ENCODE results near the gene IL19.

IL19 gene

GRCh38 chr1:206793620-206794019 is 23.0 kb downstream of the IL19 start:
- H2AK5ac ChIP-seq (ENCODE audit: low read length, severe bottlenecking): no peak overlapping the region
- H3K27ac ChIP-seq (ENCODE audit: low read length, poor library complexity, severe bottlenecking): no peak overlapping the region
- no peak overlapping the region for H3K23ac ChIP-seq (ENCODE audit: low read length in 2 of 2)
- H2BK15ac ChIP-seq (ENCODE audit: low read depth, poor library complexity, severe bottlenecking): no peak overlapping the region
- peak overlapping the region in 1 of 2 experiments; percentile 29 for H2BK12ac ChIP-seq (ENCODE audit: low read length in 2 of 2)
- H3K4me1 ChIP-seq (ENCODE audit: control insufficient read depth, insufficient read depth, low read depth, low read length): peaks cover 5% of the 10 kb centered on the region
- no peak overlapping the region for H2BK5ac ChIP-seq (ENCODE audit: low read depth, low read length, poor library complexity, severe bottlenecking)
- no peaks in the 10 kb centered on the region for H3K36me3 ChIP-seq (ENCODE audit: control insufficient read depth in 1 of 2, insufficient read depth in 2 of 2, low read depth in 1 of 2, low read length in 2 of 2)
- 57% methylated on average over 5 of the region's 7 CpGs for WGBS
- peak overlapping the region; percentile 78 for H4K8ac ChIP-seq (ENCODE audit: low read length)
- no peak overlapping the region for H2AFZ ChIP-seq (ENCODE audit: low read depth, low read length)
- no peak overlapping the region for H3K9ac ChIP-seq (ENCODE audit: low read length)
- peaks cover 0 to 9% of the 10 kb centered on the region in 2 experiments for H3K27me3 ChIP-seq (ENCODE audit: control insufficient read depth in 1 of 2, insufficient read depth in 1 of 2, low read length in 2 of 2)
- peak overlapping the region; percentile 53 for H4K91ac ChIP-seq (ENCODE audit: low read length)
- no peak overlapping the region for H3K18ac ChIP-seq (ENCODE audit: low read depth in 1 of 2, low read length in 2 of 2)
- no peak overlapping the region for H3K4ac ChIP-seq (ENCODE audit: low read depth in 1 of 2, low read length in 2 of 2)
- no peak overlapping the region for H3K4me2 ChIP-seq (ENCODE audit: low read length, poor library complexity, severe bottlenecking)
- no peaks in the 10 kb centered on the region for H3K9me3 ChIP-seq (ENCODE audit: control insufficient read depth, low read length)
- H3K79me1 ChIP-seq (replicated peaks; ENCODE audit: low read length, poor library complexity, severe bottlenecking): no peaks in the 10 kb centered on the region
- no peak for DNase-seq
- no peak overlapping the region for H2BK120ac ChIP-seq (ENCODE audit: low read depth, low read length)
- H3K4me3 ChIP-seq (ENCODE audit: insufficient read depth in 1 of 2, low read depth in 1 of 2, low read length in 2 of 2): no peak overlapping the region
- H3K14ac ChIP-seq (ENCODE audit: low read length in 2 of 2): peak overlapping the region in 1 of 2 experiments; percentile 80

GRCh38 chr1:206794294-206794908 is 23.8 kb downstream of the IL19 start:
- peaks cover 5% of the 10 kb centered on the region for H3K4me1 ChIP-seq (ENCODE audit: control insufficient read depth, insufficient read depth, low read depth, low read length)
- no peak overlapping the region for H2AK5ac ChIP-seq (ENCODE audit: low read length, severe bottlenecking)
- no peak overlapping the region for H3K4ac ChIP-seq (ENCODE audit: low read depth in 1 of 2, low read length in 2 of 2)
- H2BK5ac ChIP-seq (ENCODE audit: low read depth, low read length, poor library complexity, severe bottlenecking): no peak overlapping the region
- H4K91ac ChIP-seq (ENCODE audit: low read length): no peak overlapping the region
- H2BK15ac ChIP-seq (ENCODE audit: low read depth, poor library complexity, severe bottlenecking): peak overlapping the region; percentile 44
- no peak overlapping the region for H3K4me3 ChIP-seq (ENCODE audit: insufficient read depth in 1 of 2, low read depth in 1 of 2, low read length in 2 of 2)
- no peak overlapping the region for H4K8ac ChIP-seq (ENCODE audit: low read length)
- no peak overlapping the region for H3K14ac ChIP-seq (ENCODE audit: low read length in 2 of 2)
- H3K23ac ChIP-seq (ENCODE audit: low read length in 2 of 2): no peak overlapping the region
- no peaks in the 10 kb centered on the region for H3K79me1 ChIP-seq (replicated peaks; ENCODE audit: low read length, poor library complexity, severe bottlenecking)
- WGBS: 95% methylated on average over 11 of the region's 11 CpGs
- no peak overlapping the region for H3K9ac ChIP-seq (ENCODE audit: low read length)
- no peak overlapping the region for H2AFZ ChIP-seq (ENCODE audit: low read depth, low read length)
- H3K9me3 ChIP-seq (ENCODE audit: control insufficient read depth, low read length): no peaks in the 10 kb centered on the region
- no peaks in the 10 kb centered on the region for H3K36me3 ChIP-seq (ENCODE audit: control insufficient read depth in 1 of 2, insufficient read depth in 2 of 2, low read depth in 1 of 2, low read length in 2 of 2)
- no peak overlapping the region for H2BK120ac ChIP-seq (ENCODE audit: low read depth, low read length)
- DNase-seq: no peak
- no peak overlapping the region for H3K27ac ChIP-seq (ENCODE audit: low read length, poor library complexity, severe bottlenecking)
- no peak overlapping the region for H3K4me2 ChIP-seq (ENCODE audit: low read length, poor library complexity, severe bottlenecking)
- no peak overlapping the region for H3K18ac ChIP-seq (ENCODE audit: low read depth in 1 of 2, low read length in 2 of 2)
- peaks cover 0 to 10% of the 10 kb centered on the region in 2 experiments for H3K27me3 ChIP-seq (ENCODE audit: control insufficient read depth in 1 of 2, insufficient read depth in 1 of 2, low read length in 2 of 2)
- H2BK12ac ChIP-seq (ENCODE audit: low read length in 2 of 2): peak overlapping the region in 1 of 2 experiments; percentile 51

- Histone ChIP-seq H3K27ac (ENCODE audit: low read length, poor library complexity, severe bottlenecking) (no peak overlapping the region), H3K4me2 (ENCODE audit: low read length, poor library complexity, severe bottlenecking) (no peak overlapping the region), H3K23ac (ENCODE audit: low read length in 2 of 2) (no peak overlapping the region), H4K8ac (ENCODE audit: low read length) (no peak overlapping the region), H2BK15ac (ENCODE audit: low read depth, poor library complexity, severe bottlenecking) (no peak overlapping the region), H3K4ac (ENCODE audit: low read depth in 1 of 2, low read length in 2 of 2) (no peak overlapping the region), H2BK120ac (ENCODE audit: low read depth, low read length) (no peak overlapping the region), H2AFZ (ENCODE audit: low read depth, low read length) (no peak overlapping the region), H3K9ac (ENCODE audit: low read length) (no peak overlapping the region), H3K36me3 (ENCODE audit: control insufficient read depth in 1 of 2, insufficient read depth in 2 of 2, low read depth in 1 of 2, low read length in 2 of 2) (no peaks in the 10 kb centered on the region), H2BK12ac (ENCODE audit: low read length in 2 of 2) (no peak overlapping the region), H2AK5ac (ENCODE audit: low read length, severe bottlenecking) (no peak overlapping the region), H3K4me3 (ENCODE audit: insufficient read depth in 1 of 2, low read depth in 1 of 2, low read length in 2 of 2) (no peak overlapping the region), H4K91ac (ENCODE audit: low read length) (no peak overlapping the region), H3K9me3 (ENCODE audit: control insufficient read depth, low read length) (no peaks in the 10 kb centered on the region), H3K4me1 (ENCODE audit: control insufficient read depth, insufficient read depth, low read depth, low read length) (peaks cover 5% of the 10 kb centered on the region), H3K79me1 (replicated peaks; ENCODE audit: low read length, poor library complexity, severe bottlenecking) (no peaks in the 10 kb centered on the region), H2BK5ac (ENCODE audit: low read depth, low read length, poor library complexity, severe bottlenecking) (no peak overlapping the region), H3K27me3 (ENCODE audit: control insufficient read depth in 1 of 2, insufficient read depth in 1 of 2, low read length in 2 of 2) (peaks cover 0 to 22% of the 10 kb centered on the region in 2 experiments), H3K18ac (ENCODE audit: low read depth in 1 of 2, low read length in 2 of 2) (no peak overlapping the region), H3K14ac (ENCODE audit: low read length in 2 of 2) (no peak overlapping the region)
- no peak for DNase-seq
- WGBS: 87% methylated on average over 3 of the region's 3 CpGs
Observed at GRCh38 chr1:206796116-206796515, 25.5 kb downstream of the IL19 start.

GRCh38 chr1:206796981-206797402 is 26.4 kb downstream of the IL19 start:
- H3K4me2 ChIP-seq (ENCODE audit: low read length, poor library complexity, severe bottlenecking): no peak overlapping the region
- H2AFZ ChIP-seq (ENCODE audit: low read depth, low read length): no peak overlapping the region
- no peak overlapping the region for H3K4me3 ChIP-seq (ENCODE audit: insufficient read depth in 1 of 2, low read depth in 1 of 2, low read length in 2 of 2)
- no peaks in the 10 kb centered on the region for H3K79me1 ChIP-seq (replicated peaks; ENCODE audit: low read length, poor library complexity, severe bottlenecking)
- H3K4me1 ChIP-seq (ENCODE audit: control insufficient read depth, insufficient read depth, low read depth, low read length): peaks cover 2% of the 10 kb centered on the region
- no peaks in the 10 kb centered on the region for H3K36me3 ChIP-seq (ENCODE audit: control insufficient read depth in 1 of 2, insufficient read depth in 2 of 2, low read depth in 1 of 2, low read length in 2 of 2)
- H2BK12ac ChIP-seq (ENCODE audit: low read length in 2 of 2): no peak overlapping the region
- H2BK120ac ChIP-seq (ENCODE audit: low read depth, low read length): no peak overlapping the region
- no peak overlapping the region for H2AK5ac ChIP-seq (ENCODE audit: low read length, severe bottlenecking)
- no peak overlapping the region for H3K14ac ChIP-seq (ENCODE audit: low read length in 2 of 2)
- H3K4ac ChIP-seq (ENCODE audit: low read depth in 1 of 2, low read length in 2 of 2): no peak overlapping the region
- H2BK15ac ChIP-seq (ENCODE audit: low read depth, poor library complexity, severe bottlenecking): no peak overlapping the region
- peak; percentile 23 for DNase-seq
- no peak overlapping the region for H3K18ac ChIP-seq (ENCODE audit: low read depth in 1 of 2, low read length in 2 of 2)
- no peak overlapping the region for H4K8ac ChIP-seq (ENCODE audit: low read length)
- H3K23ac ChIP-seq (ENCODE audit: low read length in 2 of 2): no peak overlapping the region
- no peak overlapping the region for H4K91ac ChIP-seq (ENCODE audit: low read length)
- WGBS: 92% methylated on average over 7 of the region's 8 CpGs
- no peak overlapping the region for H3K9ac ChIP-seq (ENCODE audit: low read length)
- H3K9me3 ChIP-seq (ENCODE audit: control insufficient read depth, low read length): no peaks in the 10 kb centered on the region
- no peak overlapping the region for H3K27ac ChIP-seq (ENCODE audit: low read length, poor library complexity, severe bottlenecking)
- H3K27me3 ChIP-seq (ENCODE audit: control insufficient read depth in 1 of 2, insufficient read depth in 1 of 2, low read length in 2 of 2): peaks cover 0 to 26% of the 10 kb centered on the region in 2 experiments
- H2BK5ac ChIP-seq (ENCODE audit: low read depth, low read length, poor library complexity, severe bottlenecking): no peak overlapping the region
